Cerebellar nuclear complex (tissue), 1 donor: ENCODE measurements around the gene METTL21C.

Experiments used
- DNase-seq, 2 experiments: peaks; one replicate each; lab custom pipeline; 2025; lab: John Stamatoyannopoulos, UW

METTL21C gene

GRCh38 chr13:102697929-102698648 is 3.2 kb upstream of the METTL21C start:
- DNase-seq, result no peak

- no peak for DNase-seq
These were observed 2.4 kb upstream of the METTL21C start for GRCh38 chr13:102697264-102697663.

- DNase-seq, result no peak
These were observed 1.6 kb upstream of the METTL21C start for GRCh38 chr13:102696465-102696864.

GRCh38 chr13:102693776-102694175 is 1.1 kb downstream of the METTL21C start:
- DNase-seq, result no peak

GRCh38 chr13:102693250-102693649 is 1.6 kb downstream of the METTL21C start:
- DNase-seq, result no peak

- no peak for DNase-seq
These were observed 2.4 kb downstream of the METTL21C start for GRCh38 chr13:102692491-102692826.

- no peak for DNase-seq
These were observed 4.0 kb downstream of the METTL21C start for GRCh38 chr13:102690883-102691282.

- DNase-seq, result no peak
These were observed 6.4 kb downstream of the METTL21C start for GRCh38 chr13:102688306-102688973.

- no peak for DNase-seq
These were observed 7.3 kb downstream of the METTL21C start for GRCh38 chr13:102687520-102687919.

GRCh38 chr13:102686024-102686423 is 8.8 kb downstream of the METTL21C start:
- no peak for DNase-seq

- DNase-seq, result no peak
These were observed 11.2 kb downstream of the METTL21C start for GRCh38 chr13:102683637-102684036.

GRCh38 chr13:102682727-102683126 is 12.1 kb downstream of the METTL21C start:
- no peak for DNase-seq

- DNase-seq, result no peak
These were observed 12.6 kb downstream of the METTL21C start for GRCh38 chr13:102682211-102682610.

- DNase-seq, result no peak
These were observed 13.8 kb downstream of the METTL21C start for GRCh38 chr13:102680842-102681740.

- DNase-seq, result no peak
These were observed 14.6 kb downstream of the METTL21C start for GRCh38 chr13:102680133-102680717.

- DNase-seq, result no peak
These were observed 15.3 kb downstream of the METTL21C start for GRCh38 chr13:102679449-102680132.

GRCh38 chr13:102678339-102679107 is 16.3 kb downstream of the METTL21C start:
- no peak for DNase-seq

GRCh38 chr13:102677122-102677521 is 17.7 kb downstream of the METTL21C start:
- no peak for DNase-seq

- DNase-seq, result no peak
These were observed 19.7 kb downstream of the METTL21C start for GRCh38 chr13:102675115-102675514.

- DNase-seq, result no peak
These were observed 24.7 kb downstream of the METTL21C start for GRCh38 chr13:102670130-102670529.

GRCh38 chr13:102667911-102668310 is 26.9 kb downstream of the METTL21C start:
- no peak for DNase-seq
